HK-2 (cell line): ENCODE data around the gene COLQ.
"Not testable (repeated sequence)": the region's sequence is repeated elsewhere in the genome, so short reads cannot be mapped to it uniquely, and the experiment has no call there.

Experiments
- DNase-seq: peaks from one replicate; pipeline ENCODE4 v3.0.0-alpha.2; 2018; ENCODE audit not compliant: unreplicated experiment

The COLQ gene

DNA sequence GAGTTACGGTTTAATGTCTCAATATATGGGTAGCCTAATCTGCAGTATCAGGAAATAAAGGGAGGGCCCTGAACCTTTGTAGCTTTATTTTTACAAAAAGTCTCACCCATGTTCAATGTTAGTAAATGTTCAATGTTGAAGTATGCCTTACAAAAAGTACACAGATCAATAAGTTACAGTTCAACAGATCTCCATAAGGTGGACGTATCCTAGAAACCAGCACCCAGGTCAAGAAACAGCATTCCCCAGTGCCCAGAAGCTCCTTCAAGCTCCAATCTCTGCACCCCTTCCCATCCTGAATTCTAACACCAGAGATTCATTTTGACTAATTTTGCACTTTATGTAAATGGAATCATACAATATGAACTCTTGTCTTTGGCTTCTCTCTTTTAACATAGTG lies 31.3 kb downstream of the COLQ start:
- DNase-seq, result no peak

DNA sequence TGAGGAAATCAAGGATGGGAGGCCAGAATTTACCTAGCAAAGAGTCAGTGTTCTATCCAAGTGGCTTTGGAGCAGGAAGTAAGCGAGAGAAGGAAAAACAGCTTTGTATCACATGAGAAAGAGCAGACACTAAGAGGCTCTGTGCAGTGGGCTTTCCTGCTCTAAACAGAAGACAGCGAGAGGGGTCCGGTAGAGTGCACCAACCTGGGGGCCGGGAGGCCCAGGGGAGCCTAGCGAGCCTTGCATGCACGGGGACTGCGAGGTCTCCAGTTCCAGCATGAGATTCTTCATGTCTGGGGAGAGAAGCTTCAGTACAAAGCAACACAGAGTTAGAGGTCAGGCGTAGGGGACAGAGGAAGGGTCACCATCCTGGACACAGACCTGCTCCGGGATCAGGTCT lies 33.5 kb downstream of the COLQ start:
- no peak for DNase-seq

GRCh38 chr3:15486979-15487378 lies 34.5 kb downstream of the COLQ start:
- no peak for DNase-seq

GRCh38 chr3:15486020-15486419 lies 35.5 kb downstream of the COLQ start:
- no peak for DNase-seq

- not testable (repeated sequence) for DNase-seq
These were observed 37.0 kb downstream of the COLQ start for GRCh38 chr3:15484551-15484950.

DNA sequence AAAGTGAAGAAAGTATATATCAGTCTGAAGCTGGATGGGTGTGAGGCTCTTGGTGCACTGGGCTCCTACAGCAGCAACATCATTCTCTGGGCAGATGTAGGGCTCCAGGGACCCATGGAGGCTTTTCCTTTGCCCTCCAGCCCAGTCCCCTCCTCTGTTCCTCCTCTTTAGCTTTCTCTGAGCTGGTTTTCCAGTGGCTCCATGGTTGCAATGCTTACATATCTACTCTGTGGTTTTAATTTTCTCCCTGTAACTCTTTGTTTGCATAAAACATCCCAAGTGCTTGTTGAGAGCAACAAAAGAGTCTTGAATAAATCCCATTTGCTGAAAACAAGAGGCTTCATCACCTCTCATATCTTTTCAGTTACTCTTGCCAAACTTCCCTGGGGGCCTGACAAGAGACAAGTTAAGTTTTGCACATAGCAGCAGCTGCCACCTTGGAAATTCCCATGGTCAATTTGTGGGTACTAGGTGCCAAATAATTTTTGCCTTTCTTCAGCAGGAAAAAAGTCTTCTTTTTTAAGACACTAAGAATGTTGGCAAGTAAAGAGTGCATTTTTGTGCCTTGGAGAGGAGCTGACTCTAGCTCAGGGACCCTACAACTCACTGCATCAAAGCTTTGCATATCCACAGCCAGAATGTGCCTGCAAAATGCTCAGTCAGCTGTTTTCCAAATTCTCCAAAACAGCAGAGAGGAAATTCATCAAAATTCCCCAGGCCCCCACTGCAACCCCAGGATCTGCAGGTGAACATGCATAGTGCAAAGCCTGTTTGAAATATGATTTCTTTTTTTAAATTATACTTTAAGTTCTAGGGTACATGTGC lies 41.9 kb downstream of the COLQ start:
- DNase-seq, result no peak

DNA sequence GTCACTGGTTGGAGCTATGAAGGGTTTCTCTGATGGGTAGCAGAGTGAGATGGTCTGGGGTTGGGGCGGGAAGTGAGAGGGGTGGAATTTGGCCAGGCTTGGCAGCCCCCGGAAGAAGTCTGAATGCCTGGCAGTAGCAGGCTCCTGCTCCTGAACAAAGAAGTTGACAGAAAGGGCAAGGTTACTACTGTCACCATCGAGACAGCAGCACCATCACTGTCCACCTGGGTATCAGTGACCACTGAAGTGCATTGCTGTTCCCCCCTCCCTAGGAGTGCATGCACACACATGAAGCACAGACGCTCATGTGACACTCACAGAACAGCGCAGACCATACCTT lies 42.9 kb downstream of the COLQ start:
- no peak for DNase-seq

DNA sequence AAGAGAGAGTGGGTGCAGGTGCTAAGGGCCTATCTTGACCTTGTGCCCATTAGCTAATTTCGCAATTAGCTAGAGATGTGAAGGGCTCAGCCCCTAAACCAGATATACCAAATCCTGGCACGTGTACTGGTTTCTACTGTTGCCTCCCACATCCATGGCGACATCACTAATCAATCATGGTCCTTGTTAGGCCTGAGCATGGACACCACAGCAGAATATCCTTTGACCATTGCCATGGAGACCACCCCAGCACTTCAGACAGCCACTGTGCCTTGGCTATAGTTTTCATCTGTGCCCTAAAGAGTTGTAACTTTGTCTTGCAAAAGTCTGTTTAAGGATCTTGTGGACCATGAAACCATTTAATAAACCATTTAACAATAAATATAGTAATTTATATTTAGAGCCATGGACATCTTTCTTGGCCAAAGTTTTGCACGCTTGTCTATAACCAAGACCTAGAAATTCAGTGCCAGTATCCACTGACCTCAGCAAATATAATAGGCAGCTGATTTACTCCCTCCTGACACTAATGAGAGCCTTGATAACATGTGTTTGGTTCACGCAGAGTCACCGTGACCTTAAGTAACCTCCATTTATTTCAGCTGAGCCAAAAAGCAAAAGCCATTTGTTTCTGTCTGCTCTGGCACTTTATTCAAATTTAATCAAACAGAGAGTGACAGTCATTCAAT lies 43.4 kb downstream of the COLQ start:
- DNase-seq, result no peak

DNA sequence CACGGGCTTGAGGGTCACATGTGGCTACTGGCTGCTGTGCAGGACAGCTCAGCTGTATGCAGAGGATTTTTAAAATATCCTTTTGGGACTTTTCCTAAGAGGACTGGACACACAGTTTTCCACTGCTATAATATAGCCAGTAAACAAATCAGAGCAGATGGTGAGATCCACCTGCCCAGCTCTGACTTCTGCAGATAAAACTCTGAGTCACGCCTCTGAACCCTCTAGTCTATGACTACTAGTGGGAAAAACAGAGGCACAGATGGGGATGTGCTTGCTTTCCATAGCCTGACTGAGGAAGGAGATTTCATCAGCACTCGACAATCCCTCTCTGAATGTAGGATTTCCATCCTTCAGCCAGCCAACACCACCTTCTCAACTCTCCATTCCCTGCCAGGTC lies 45.1 kb downstream of the COLQ start:
- no peak for DNase-seq

DNA sequence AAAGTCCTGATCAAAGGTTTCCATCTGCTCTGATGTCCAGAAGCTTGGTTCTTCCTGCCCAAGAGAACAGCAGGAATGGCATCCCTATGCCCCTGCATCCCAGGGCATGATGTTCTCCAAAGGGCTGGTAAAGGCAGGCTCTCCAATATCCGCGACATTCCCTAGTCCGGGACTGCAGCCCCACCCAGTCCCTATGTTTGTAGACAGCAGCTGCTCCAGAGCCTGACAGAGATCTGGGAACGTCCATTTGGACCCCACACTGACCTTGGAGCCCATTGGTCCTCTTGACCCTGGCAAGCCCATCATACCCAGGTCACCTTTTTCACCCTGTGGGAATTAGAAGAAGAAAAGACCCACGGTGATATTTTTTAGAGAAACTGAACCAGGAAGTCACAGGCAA lies 46.3 kb downstream of the COLQ start:
- no peak for DNase-seq

DNA sequence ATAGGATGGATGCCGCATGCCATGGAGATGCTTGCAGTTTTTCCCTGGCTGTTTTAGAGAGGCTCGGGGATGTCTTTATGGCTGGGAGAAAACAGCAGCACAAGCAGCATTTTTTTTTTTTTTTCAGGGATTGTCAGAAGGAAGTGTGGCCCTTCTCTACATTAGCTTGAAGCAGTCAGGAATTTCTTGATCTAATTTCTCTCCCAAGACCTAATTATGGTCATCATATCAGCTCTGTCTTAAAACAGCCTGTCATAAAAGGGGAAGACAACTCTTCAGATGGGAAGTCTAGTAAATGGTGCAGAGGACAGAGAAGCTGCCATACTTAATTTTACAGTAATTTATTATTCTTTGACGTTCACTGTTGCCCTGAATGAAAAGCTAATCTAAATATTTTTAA lies 49.6 kb downstream of the COLQ start:
- DNase-seq, result no peak

DNA sequence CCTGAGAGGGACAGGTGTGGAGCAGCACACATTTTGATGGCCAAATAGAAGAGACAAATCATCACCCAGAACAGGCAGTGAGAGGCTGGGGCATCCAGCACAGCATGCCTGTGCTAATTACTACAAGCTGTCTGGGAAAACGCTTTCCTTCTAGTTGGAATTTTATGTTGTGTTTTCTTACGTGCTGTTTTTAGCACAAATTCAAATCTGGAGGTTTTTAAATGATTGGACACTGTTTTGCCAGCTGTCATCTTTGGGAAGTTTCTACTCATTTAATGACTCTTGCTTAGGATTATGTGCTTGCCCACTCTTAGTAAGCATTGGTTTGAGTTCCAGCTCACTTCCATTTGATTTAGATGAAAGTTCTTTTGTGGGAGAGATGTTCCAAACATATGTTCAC lies 50.7 kb downstream of the COLQ start:
- no peak for DNase-seq

DNA sequence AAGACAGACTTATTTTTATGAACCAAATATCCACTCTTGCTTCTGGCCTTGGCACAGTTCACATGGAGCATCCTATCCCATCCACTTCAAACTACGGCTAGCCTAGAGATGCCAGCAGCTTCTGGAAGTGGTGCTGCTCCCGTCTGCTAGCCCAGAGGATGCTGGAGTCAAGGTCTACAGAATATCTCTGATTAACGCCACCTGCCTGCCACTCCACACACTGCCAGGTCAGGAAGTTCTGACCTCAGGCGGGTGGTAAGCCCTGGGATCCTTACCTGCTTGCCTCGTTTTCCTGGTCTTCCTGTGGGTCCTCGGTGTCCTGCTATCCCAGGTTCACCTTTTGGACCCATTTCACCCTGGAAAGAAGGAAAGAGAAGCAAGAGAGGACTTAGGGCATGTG lies 51.2 kb downstream of the COLQ start:
- no peak for DNase-seq

GRCh38 chr3:15467227-15468181 lies 54.0 kb downstream of the COLQ start:
- DNase-seq, result no peak

GRCh38 chr3:15465876-15466585 lies 55.5 kb downstream of the COLQ start:
- no peak for DNase-seq

- DNase-seq, result no peak
These were observed 59.1 kb downstream of the COLQ start for GRCh38 chr3:15462451-15462850.

- no peak for DNase-seq
These were observed 60.5 kb downstream of the COLQ start for GRCh38 chr3:15460891-15461531.

DNA sequence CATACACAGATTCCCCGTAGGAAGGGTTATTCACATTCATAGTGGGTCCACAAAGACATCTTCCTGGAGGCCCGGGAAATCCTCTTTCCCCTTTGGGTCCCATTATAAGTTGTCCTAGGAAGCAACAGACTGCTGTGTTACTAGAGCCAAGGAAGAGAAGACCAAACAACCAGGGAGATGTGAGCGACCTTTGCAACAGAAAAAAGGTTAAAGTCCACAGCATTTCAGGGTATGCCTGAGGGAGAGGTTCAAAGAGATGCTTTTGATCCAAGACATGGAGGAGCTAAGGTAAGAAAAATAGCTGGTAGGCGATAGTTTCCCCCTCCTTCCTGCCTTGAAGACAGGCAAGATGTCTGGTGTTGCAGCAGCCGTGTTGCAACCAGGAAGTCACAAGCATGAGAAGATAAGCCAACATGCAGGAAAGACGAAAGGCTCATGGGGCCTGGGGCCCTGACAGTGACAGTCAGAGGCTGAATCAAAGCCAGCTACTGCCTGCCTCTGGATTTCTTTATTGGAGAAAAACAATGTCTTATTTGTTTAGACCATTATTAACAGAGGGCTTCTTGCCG lies 63.2 kb downstream of the COLQ start:
- no peak for DNase-seq

GRCh38 chr3:15456915-15457314 lies 64.6 kb downstream of the COLQ start:
- not testable (repeated sequence) for DNase-seq

DNA sequence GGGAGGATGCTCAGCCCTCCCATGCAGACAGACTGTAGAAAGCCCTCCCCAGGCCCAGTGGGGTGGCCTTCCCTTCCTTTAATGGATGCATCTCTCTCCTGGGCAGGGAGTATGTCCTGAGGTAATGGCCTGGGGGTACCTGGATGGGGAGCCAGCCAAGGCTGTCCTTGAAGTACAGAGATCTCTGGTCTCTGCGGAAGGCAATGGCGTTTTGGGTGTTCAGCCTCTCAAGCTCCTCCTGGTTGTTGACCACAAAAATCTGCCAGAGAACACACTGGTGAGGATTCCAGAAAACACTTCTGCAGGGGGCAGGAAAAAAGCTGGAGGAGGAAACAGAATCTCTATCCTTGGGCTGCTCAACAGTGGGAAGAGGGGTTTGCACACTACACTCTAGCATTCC lies 65.2 kb downstream of the COLQ start:
- no peak for DNase-seq

GRCh38 chr3:15455756-15456155 lies 65.8 kb downstream of the COLQ start:
- no peak for DNase-seq
